Measurements from ENCODE around the gene PAX6.

GRCh38 chr11:31807799-31808667, 3.1 kb downstream of the PAX6 start:
- TF ChIP-seq, protein P1, sequence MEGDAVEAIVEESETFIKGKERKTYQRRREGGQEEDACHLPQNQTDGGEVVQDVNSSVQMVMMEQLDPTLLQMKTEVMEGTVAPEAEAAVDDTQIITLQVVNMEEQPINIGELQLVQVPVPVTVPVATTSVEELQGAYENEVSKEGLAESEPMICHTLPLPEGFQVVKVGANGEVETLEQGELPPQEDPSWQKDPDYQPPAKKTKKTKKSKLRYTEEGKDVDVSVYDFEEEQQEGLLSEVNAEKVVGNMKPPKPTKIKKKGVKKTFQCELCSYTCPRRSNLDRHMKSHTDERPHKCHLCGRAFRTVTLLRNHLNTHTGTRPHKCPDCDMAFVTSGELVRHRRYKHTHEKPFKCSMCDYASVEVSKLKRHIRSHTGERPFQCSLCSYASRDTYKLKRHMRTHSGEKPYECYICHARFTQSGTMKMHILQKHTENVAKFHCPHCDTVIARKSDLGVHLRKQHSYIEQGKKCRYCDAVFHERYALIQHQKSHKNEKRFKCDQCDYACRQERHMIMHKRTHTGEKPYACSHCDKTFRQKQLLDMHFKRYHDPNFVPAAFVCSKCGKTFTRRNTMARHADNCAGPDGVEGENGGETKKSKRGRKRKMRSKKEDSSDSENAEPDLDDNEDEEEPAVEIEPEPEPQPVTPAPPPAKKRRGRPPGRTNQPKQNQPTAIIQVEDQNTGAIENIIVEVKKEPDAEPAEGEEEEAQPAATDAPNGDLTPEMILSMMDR (IDR thresholded peaks at IDR 0.05) = no peak
- TF ChIP-seq CEBPB (IDR thresholded peaks at IDR 0.05) = no peak
